Neuronal stem cell (in vitro differentiated cells): ENCODE data around the gene ZNF785.

Experiments
- DNase-seq: peaks from one replicate; pipeline ENCODE4 v3.0.0-alpha.2; 2013; ENCODE audit warnings: low spot score
- H2AFZ ChIP-seq: one replicate; pipeline ENCODE4 v1.6.1; 2013; ENCODE audit warnings: mild to moderate bottlenecking, low read length, inconsistent platforms
- H2AK5ac ChIP-seq: 2 replicates; pipeline ENCODE4 v1.6.1; 2013; ENCODE audit warnings: low read depth, mild to moderate bottlenecking, inconsistent platforms, low read length, moderate library complexity, mixed read lengths
- H2BK120ac ChIP-seq: 2 replicates; pipeline ENCODE4 v1.6.1; 2013; ENCODE audit warnings: low read depth, mild to moderate bottlenecking, inconsistent platforms, low read length, moderate library complexity, mixed read lengths
- H2BK12ac ChIP-seq: one replicate; pipeline ENCODE4 v1.6.1; 2013; ENCODE audit warnings: low read length, inconsistent platforms
- H2BK15ac ChIP-seq: 2 replicates; pipeline ENCODE4 v1.6.1; 2013; ENCODE audit warnings: mild to moderate bottlenecking, low read length, inconsistent platforms, mixed read lengths
- H2BK5ac ChIP-seq: one replicate; pipeline ENCODE4 v1.6.1; 2013; ENCODE audit warnings: inconsistent platforms, mild to moderate bottlenecking, low read length, moderate library complexity
- H3K14ac ChIP-seq: one replicate; pipeline ENCODE4 v1.6.1; 2013; ENCODE audit warnings: low read length, inconsistent platforms
- H3K18ac ChIP-seq: 2 replicates; pipeline ENCODE4 v1.6.1; 2013; ENCODE audit warnings: low read length, inconsistent platforms
- H3K23ac ChIP-seq: 2 replicates; pipeline ENCODE4 v1.6.1; 2013; ENCODE audit warnings: low read depth, mild to moderate bottlenecking, mixed read lengths, low read length, inconsistent platforms; ENCODE audit not compliant: poor library complexity
- H3K27ac ChIP-seq: replicated peaks from 3 replicates; pipeline ENCODE4 v1.5.1; 2013; ENCODE audit warnings: low read length, inconsistent platforms
- H3K27me3 ChIP-seq, 3 experiments: 2 replicates each; pipeline ENCODE4 v1.6.1; 2013; ENCODE audit warnings: low read length in 3 of 3, mild to moderate bottlenecking in 2 of 3, inconsistent platforms in 1 of 3, low read depth in 1 of 3, mixed read lengths in 1 of 3, moderate library complexity in 1 of 3; ENCODE audit not compliant: control insufficient read depth in 3 of 3, insufficient read depth in 3 of 3
- H3K36me3 ChIP-seq, 2 donors: replicated peaks in 1 of 2; 2 replicates each; pipeline ENCODE4 v1.6.1; 2013; ENCODE audit warnings: low read length in 2 of 2; ENCODE audit not compliant: control insufficient read depth in 2 of 2, insufficient read depth in 2 of 2
- H3K4ac ChIP-seq: 2 replicates; pipeline ENCODE4 v1.6.1; 2013; ENCODE audit warnings: inconsistent platforms, mild to moderate bottlenecking, low read length, moderate library complexity
- H3K4me1 ChIP-seq, 2 donors: 1 replicate in 1 of 2; 2 replicates in 1 of 2; pipeline ENCODE4 v1.6.1; 2013; ENCODE audit warnings: low read length in 2 of 2, low read depth in 1 of 2; ENCODE audit not compliant: control insufficient read depth in 2 of 2, insufficient read depth in 1 of 2
- H3K4me2 ChIP-seq: one replicate; pipeline ENCODE4 v1.6.1; 2013; ENCODE audit warnings: mild to moderate bottlenecking, low read length, inconsistent platforms; ENCODE audit not compliant: insufficient read depth, poor library complexity, severe bottlenecking
- H3K4me3 ChIP-seq, 2 donors: 2 replicates each; pipeline ENCODE4 v1.5.1; 2013; ENCODE audit warnings: low read length in 2 of 2, mild to moderate bottlenecking in 2 of 2, inconsistent platforms in 1 of 2, moderate library complexity in 1 of 2
- H3K79me1 ChIP-seq: one replicate; pipeline ENCODE4 v1.6.1; 2013; ENCODE audit warnings: low read depth, mild to moderate bottlenecking, inconsistent platforms, low read length, moderate library complexity
- H3K9ac ChIP-seq: one replicate; pipeline ENCODE4 v1.6.1; 2013; ENCODE audit warnings: mild to moderate bottlenecking, low read depth, low read length, inconsistent platforms; ENCODE audit not compliant: poor library complexity
- H3K9me3 ChIP-seq, 2 donors: replicated peaks in 1 of 2; 2 replicates each; pipeline versions ENCODE3 to v1.6.1; 2013; ENCODE audit warnings: low read length in 2 of 2, mild to moderate bottlenecking in 2 of 2, inconsistent platforms in 1 of 2, low read depth in 1 of 2, mixed read lengths in 1 of 2, moderate library complexity in 1 of 2; ENCODE audit not compliant: control insufficient read depth in 2 of 2, insufficient read depth in 1 of 2
- H4K8ac ChIP-seq: one replicate; pipeline ENCODE4 v1.6.1; 2013; ENCODE audit warnings: low read depth, mild to moderate bottlenecking, inconsistent platforms, low read length, moderate library complexity
- H4K91ac ChIP-seq: one replicate; pipeline ENCODE4 v1.6.1; 2013; ENCODE audit warnings: low read length, low read depth, mild to moderate bottlenecking, inconsistent platforms; ENCODE audit not compliant: poor library complexity
- WGBS, 2 donors: extraction: QIAGEN DNeasy Blood & Tissue Kit; methylation state at CpG; one replicate each; pipeline ENCODE4 v1.1.7; 2013; ENCODE audit warnings: missing lambda C conversion rate in 2 of 2, mixed read lengths in 1 of 2; ENCODE audit not compliant: insufficient read length in 2 of 2, insufficient replicate concordance in 1 of 2; ENCODE audit errors: extremely low coverage in 2 of 2; 5-methylcytosine and 5-hydroxymethylcytosine counted together

Gene ZNF785

DNA sequence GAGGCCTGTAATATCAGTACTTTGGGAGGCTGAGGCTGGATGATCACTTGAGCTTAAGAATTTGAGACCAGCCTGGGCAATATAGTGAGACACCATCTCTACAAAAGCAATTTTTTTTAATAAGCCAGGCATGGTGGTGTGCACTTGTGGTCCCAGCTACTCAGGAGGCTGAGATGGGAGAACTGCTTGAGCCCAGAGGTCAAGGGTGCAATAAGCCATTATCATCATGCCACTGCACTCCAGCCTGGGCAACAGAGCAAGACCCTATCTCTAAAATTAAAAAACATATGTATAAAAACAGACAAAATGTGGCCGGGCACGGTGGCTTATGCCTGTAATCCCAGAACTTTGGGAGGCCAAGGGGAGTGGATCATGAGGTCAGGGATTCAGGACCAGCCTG is 3.2 kb upstream of the ZNF785 start:
- no peak overlapping the region for H3K18ac ChIP-seq
- H2BK5ac ChIP-seq = no peak overlapping the region
- peaks cover 7% of the 10 kb centered on the region for H3K79me1 ChIP-seq
- no peak overlapping the region for H4K91ac ChIP-seq
- no peaks in the 10 kb centered on the region for H3K27me3 ChIP-seq
- no peak overlapping the region for H3K9ac ChIP-seq
- H3K14ac ChIP-seq = no peak overlapping the region
- H3K9me3 ChIP-seq = peaks cover 0 to 1% of the 10 kb centered on the region in 2 donors
- no peak for DNase-seq
- peaks cover 4 to 20% of the 10 kb centered on the region in 2 donors for H3K36me3 ChIP-seq
- H2BK120ac ChIP-seq = no peak overlapping the region
- WGBS, 2 donors = no CpG with 5 or more reads among the region's 2 CpGs
- H4K8ac ChIP-seq = no peak overlapping the region
- H3K27ac ChIP-seq = no peak overlapping the region
- H3K4me2 ChIP-seq = no peak overlapping the region
- no peak overlapping the region for H2AK5ac ChIP-seq
- H3K4me3 ChIP-seq = no peak overlapping the region
- H2BK15ac ChIP-seq = no peak overlapping the region
- peaks cover 0 to 5% of the 10 kb centered on the region in 2 donors for H3K4me1 ChIP-seq
- H2AFZ ChIP-seq = no peak overlapping the region
- H3K4ac ChIP-seq = no peak overlapping the region
- no peak overlapping the region for H2BK12ac ChIP-seq
- no peak overlapping the region for H3K23ac ChIP-seq

DNA sequence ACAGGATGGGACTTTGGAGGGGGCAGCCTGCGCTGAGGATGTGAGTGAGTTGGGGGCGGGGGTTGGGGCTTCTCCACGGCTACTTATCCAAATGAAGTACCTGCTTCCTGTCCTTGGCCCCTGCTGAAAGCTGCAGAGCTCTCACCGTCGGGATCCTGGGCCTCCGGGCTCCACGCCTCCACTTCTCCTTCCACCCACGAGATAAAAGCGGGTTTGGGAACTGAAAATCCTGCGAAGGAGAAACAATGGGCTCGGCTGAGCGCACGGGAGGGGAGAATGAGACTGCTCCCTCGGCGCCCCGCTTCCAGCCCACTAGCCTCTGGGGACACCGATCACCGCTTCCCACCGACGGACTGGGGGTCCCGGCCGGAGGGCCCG is 486 bp downstream of the ZNF785 start:
- no peak for DNase-seq
- Histone ChIP-seq H3K79me1 (peaks cover 12% of the 10 kb centered on the region), H3K36me3 (peaks cover 22 to 49% of the 10 kb centered on the region in 2 donors), H2BK15ac (peak overlapping the region; percentile 83), H3K9me3 (no peaks in the 10 kb centered on the region), H3K4me3 (peak overlapping the region; percentile 71 to 91), H3K9ac (peak overlapping the region; percentile 89), H3K4me1 (peaks cover 0 to 5% of the 10 kb centered on the region in 2 donors), H3K4me2 (peak overlapping the region; percentile 80), H3K23ac (no peak overlapping the region), H4K8ac (no peak overlapping the region), H2AK5ac (peak overlapping the region; percentile 78), H2BK120ac (no peak overlapping the region), H3K4ac (no peak overlapping the region), H3K27ac (peak overlapping the region; percentile 28), H3K14ac (peak overlapping the region; percentile 86), H3K27me3 (no peaks in the 10 kb centered on the region), H3K18ac (peak overlapping the region; percentile 25), H2BK12ac (no peak overlapping the region), H4K91ac (no peak overlapping the region), H2BK5ac (peak overlapping the region; percentile 7), H2AFZ (peak overlapping the region; percentile 89)
- no CpG with 5 or more reads among the region's 23 CpGs for WGBS, 2 donors

DNA sequence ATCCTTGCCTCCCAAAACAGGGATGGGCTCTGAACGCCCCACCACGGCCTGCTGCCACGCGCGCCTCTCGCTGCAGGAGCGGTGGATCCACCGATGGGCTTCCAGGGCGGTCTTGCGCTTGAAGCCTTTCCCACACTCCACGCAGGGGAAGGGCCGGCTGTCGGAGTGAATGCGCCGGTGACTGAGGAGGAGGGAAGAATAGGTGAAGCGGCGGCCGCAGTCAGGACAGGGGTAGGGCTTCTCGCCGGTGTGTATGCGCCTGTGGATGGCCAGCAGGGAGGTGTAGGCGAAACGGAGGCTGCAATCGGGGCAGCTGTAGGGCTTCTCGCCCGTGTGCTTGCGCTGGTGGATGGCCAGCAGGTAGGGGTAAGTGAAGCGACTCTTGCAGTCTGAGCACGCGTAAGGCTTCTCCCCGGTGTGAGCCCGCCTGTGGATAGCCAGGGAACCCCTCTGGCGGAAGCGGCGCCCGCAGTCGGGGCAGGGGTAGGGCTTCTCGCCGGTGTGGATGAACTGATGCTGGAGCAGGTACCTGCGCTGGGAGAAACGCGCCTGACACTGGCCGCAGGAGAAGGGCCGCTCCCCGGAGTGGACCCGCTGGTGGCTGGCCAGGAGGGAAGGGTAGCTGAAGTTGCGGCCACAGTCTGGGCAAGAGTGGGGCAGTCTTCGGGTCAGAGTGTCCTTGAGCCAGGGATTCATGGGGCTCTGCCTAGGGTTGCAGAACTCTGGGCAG is 2.7 kb downstream of the ZNF785 start:
- H3K23ac ChIP-seq = peak overlapping the region; percentile 55
- no peaks in the 10 kb centered on the region for H3K9me3 ChIP-seq
- WGBS, 2 donors = no CpG with 5 or more reads among the region's 48 CpGs

DNA sequence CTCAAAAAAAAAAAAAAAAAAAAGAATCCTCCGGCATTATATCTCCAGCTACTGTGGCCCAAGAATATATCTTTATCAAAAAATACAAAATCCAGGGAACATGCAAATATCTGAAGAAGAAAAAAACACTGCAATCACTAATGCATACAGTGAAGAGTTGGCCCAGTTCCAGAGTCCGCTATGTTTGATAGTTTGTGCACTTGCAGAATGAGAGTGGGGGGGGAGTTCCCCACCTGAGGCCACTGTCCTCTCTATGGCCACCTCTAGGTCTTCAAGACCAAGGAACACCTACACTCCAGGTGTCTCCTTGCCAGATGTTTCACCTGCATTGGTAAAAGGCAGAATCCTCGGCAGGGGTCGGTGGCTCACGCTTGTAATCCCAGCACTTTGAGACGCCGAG is 4.0 kb downstream of the ZNF785 start:
- H3K4me3 ChIP-seq = no peak overlapping the region
- no peak overlapping the region for H3K9ac ChIP-seq
- H3K27ac ChIP-seq = no peak overlapping the region
- no peak overlapping the region for H4K91ac ChIP-seq
- H2BK5ac ChIP-seq = no peak overlapping the region
- H2AFZ ChIP-seq = no peak overlapping the region
- no peak overlapping the region for H4K8ac ChIP-seq
- H3K14ac ChIP-seq = no peak overlapping the region
- no peak overlapping the region for H2BK15ac ChIP-seq
- no peak overlapping the region for H3K18ac ChIP-seq
- H3K36me3 ChIP-seq = peaks cover 27 to 59% of the 10 kb centered on the region in 2 donors
- H3K9me3 ChIP-seq = no peaks in the 10 kb centered on the region
- no peak for DNase-seq
- H3K27me3 ChIP-seq = no peaks in the 10 kb centered on the region
- H2BK120ac ChIP-seq = no peak overlapping the region
- peaks cover 0 to 5% of the 10 kb centered on the region in 2 donors for H3K4me1 ChIP-seq
- no peak overlapping the region for H2AK5ac ChIP-seq
- H2BK12ac ChIP-seq = no peak overlapping the region
- H3K23ac ChIP-seq = no peak overlapping the region
- no CpG with 5 or more reads among the region's 7 CpGs for WGBS, 2 donors
- peaks cover 12% of the 10 kb centered on the region for H3K79me1 ChIP-seq
- H3K4me2 ChIP-seq = no peak overlapping the region
- no peak overlapping the region for H3K4ac ChIP-seq

More for the DNA sequence above, 2.7 kb downstream of the ZNF785 start:
- no peak overlapping the region for H2BK120ac ChIP-seq
- DNase-seq = no peak
- H3K27ac ChIP-seq = no peak overlapping the region
- H2AK5ac ChIP-seq = no peak overlapping the region
- no peak overlapping the region for H2BK5ac ChIP-seq
- no peak overlapping the region for H3K18ac ChIP-seq
- H3K9ac ChIP-seq = peak overlapping the region; percentile 4
- peaks cover 0 to 5% of the 10 kb centered on the region in 2 donors for H3K4me1 ChIP-seq
- H2BK15ac ChIP-seq = no peak overlapping the region
- no peak overlapping the region for H3K14ac ChIP-seq
- no peak overlapping the region for H4K91ac ChIP-seq
- H2BK12ac ChIP-seq = no peak overlapping the region
- peaks cover 12% of the 10 kb centered on the region for H3K79me1 ChIP-seq
- H3K4me2 ChIP-seq = no peak overlapping the region
- no peak overlapping the region for H2AFZ ChIP-seq
- no peak overlapping the region for H3K4ac ChIP-seq
- no peak overlapping the region for H3K4me3 ChIP-seq
- no peak overlapping the region for H4K8ac ChIP-seq
- H3K36me3 ChIP-seq = peaks cover 27 to 63% of the 10 kb centered on the region in 2 donors
- H3K27me3 ChIP-seq = no peaks in the 10 kb centered on the region
